ENCODE measurements around the gene EHD2. TPM values are rescaled to one million over a fixed set of nuclear protein-coding genes. Genes with fewer than 3 reads are reported as not detected.
A peak's percentile ranks its signal among the peaks of the same experiment; 100 is the strongest.

The EHD2 gene
- total and polyA plus RNA-seq, 2 of the 13 experiments (the other 11 are each of a cell fraction or from before 2014, with no cell fraction given) = 0.09 to 0.28 TPM

- TF ChIP-seq HOMEZ (CRISPR knock-in tag; IDR thresholded peaks at IDR 0.05; ENCODE audit: low read depth) (no peak), ZSCAN20 (CRISPR knock-in tag; IDR thresholded peaks at IDR 0.05; ENCODE audit: borderline replicate concordance) (0 out of 2 replicates have a peak, but pooled peaks have one; percentile 59), PATZ1 (CRISPR knock-in tag; IDR thresholded peaks at IDR 0.05) (peak; percentile 25; the same call in 1 of the 2 replicates), ZNF776 (CRISPR knock-in tag; IDR thresholded peaks at IDR 0.05) (no peak), BCL6 (CRISPR knock-in tag; IDR thresholded peaks at IDR 0.05) (peak; percentile 32; the same call in 1 of the 2 replicates), REST (IDR thresholded peaks at IDR 0.05; ENCODE audit: borderline replicate concordance in 1 of 2, low read depth in 1 of 2, low read length in 2 of 2) (peak in 1 of 2 experiments; percentile 53; a peak in 1 of 4 replicates), ZNF580 (CRISPR knock-in tag; IDR thresholded peaks at IDR 0.05; ENCODE audit: borderline replicate concordance, low read depth) (peak; percentile 78; the same call in 1 of the 2 replicates), AHDC1 (CRISPR knock-in tag; IDR thresholded peaks at IDR 0.05; ENCODE audit: borderline replicate concordance) (peak; percentile 42; the same call in 1 of the 2 replicates), BRD4 (CRISPR knock-in tag; IDR thresholded peaks at IDR 0.05) (peak; percentile 30; the same call in 1 of the 2 replicates), ATF7 (IDR thresholded peaks at IDR 0.05) (no peak), ATF7 (CRISPR knock-in tag; IDR thresholded peaks at IDR 0.05) (no peak), SRSF4 (IDR thresholded peaks at IDR 0.05; ENCODE audit: low read depth, low read length, poor library complexity, severe bottlenecking) (no peak), KDM5B (CRISPR knock-in tag; IDR thresholded peaks at IDR 0.05; ENCODE audit: borderline replicate concordance) (0 out of 2 replicates have a peak, but pooled peaks have one; percentile 57)
Measured at GRCh38 chr19:47745010-47745901, 32.0 kb downstream of the EHD2 start, which contains the start of gene NOP53 (continued).

Data from HepG2 (cell line).